HepG2 (cell line): Measurements from ENCODE around the gene HSP90AB1. TPM values are rescaled to one million over a fixed set of nuclear protein-coding genes. Genes with fewer than 3 reads are reported as not detected.

ENCODE experiments used
- ATF6 ChIP-seq: sonication (generic); formaldehyde crosslinking; conservative IDR thresholded peaks from 2 replicates; pipeline ENCODE4 v1.4.0; 2020; ENCODE audit warnings: missing genetic modification reagents
- CBX2 ChIP-seq, 2 experiments: fragments of 200-600 bp in 1 of 2; sonication (generic); formaldehyde crosslinking in 1 of 2; IDR thresholded peaks; 2 replicates each; pipeline versions ENCODE4 v1.7.0 to v1.8.1; 2018 to 2022; ENCODE audit warnings: low read depth in 2 of 2, low read length in 1 of 2, mild to moderate bottlenecking in 1 of 2, missing genetic modification reagents in 1 of 2
- ETS1 ChIP-seq: sonication (generic); formaldehyde crosslinking; IDR thresholded peaks from 2 replicates; pipeline ENCODE4 v1.4.0; 2020; ENCODE audit warnings: missing genetic modification reagents
- FOXC1 ChIP-seq: sonication (generic); formaldehyde crosslinking; IDR thresholded peaks from 2 replicates; pipeline ENCODE4 v1.8.0; 2022; ENCODE audit warnings: mild to moderate bottlenecking, missing genetic modification reagents, borderline replicate concordance
- KDM5B ChIP-seq: sonication (generic); formaldehyde crosslinking; IDR thresholded peaks from 2 replicates; pipeline ENCODE4 v1.4.0; 2020; ENCODE audit warnings: missing genetic modification reagents, mild to moderate bottlenecking, borderline replicate concordance
- RFX1 ChIP-seq: fragments of 450-650 bp; IDR thresholded peaks from 2 replicates; pipeline ENCODE4 v1.6.1; 2017
- RFX5 ChIP-seq: IDR thresholded peaks from 2 replicates; pipeline ENCODE4 v1.6.1; 2011; ENCODE audit warnings: low read depth, low read length, improper control_type of control experiment
- SETDB1 ChIP-seq: sonication (generic); formaldehyde crosslinking; IDR thresholded peaks from 2 replicates; pipeline ENCODE4 v1.5.1; 2020; ENCODE audit warnings: missing genetic modification reagents, mild to moderate bottlenecking, borderline replicate concordance
- SIX4 ChIP-seq: sonication (generic); formaldehyde crosslinking; IDR thresholded peaks from 2 replicates; pipeline ENCODE4 v1.4.0; 2020; ENCODE audit warnings: missing genetic modification reagents
- SNAI1 ChIP-seq: sonication (generic); formaldehyde crosslinking; IDR thresholded peaks from 2 replicates; pipeline ENCODE4 v1.5.0; 2020; ENCODE audit warnings: mild to moderate bottlenecking, missing genetic modification reagents, borderline replicate concordance
- SOX13 ChIP-seq, 3 experiments: fragments of 450-650 bp in 1 of 3; sonication (generic) in 1 of 3; formaldehyde crosslinking in 1 of 3; IDR thresholded peaks in 2 of 3; conservative IDR thresholded peaks in 1 of 3; 2 replicates each; pipeline versions ENCODE4 v1.5.0 to v1.6.1; 2016 to 2020; ENCODE audit warnings: antibody characterized with exemption in 1 of 3, mild to moderate bottlenecking in 1 of 3, missing compliant biosample characterization in 1 of 3, missing genetic modification reagents in 1 of 3, moderate library complexity in 1 of 3
- SP2 ChIP-seq: sonication (generic); formaldehyde crosslinking; IDR thresholded peaks from 2 replicates; pipeline ENCODE4 v1.5.1; 2020; ENCODE audit warnings: mild to moderate bottlenecking, missing genetic modification reagents
- TBX2 ChIP-seq: sonication (generic); formaldehyde crosslinking; IDR thresholded peaks from 2 replicates; pipeline ENCODE4 v1.5.0; 2020; ENCODE audit warnings: missing genetic modification reagents, mild to moderate bottlenecking, borderline replicate concordance
- ZFP37 ChIP-seq: sonication (generic); formaldehyde crosslinking; IDR thresholded peaks from 2 replicates; pipeline ENCODE4 v1.4.0; 2020; ENCODE audit warnings: missing genetic modification reagents, borderline replicate concordance
- ZMAT3 ChIP-seq: sonication (generic); formaldehyde crosslinking; conservative IDR thresholded peaks from 2 replicates; pipeline ENCODE4 v1.7.0; 2021; ENCODE audit warnings: missing genetic modification reagents
- ZMYM2 ChIP-seq: sonication (generic); formaldehyde crosslinking; IDR thresholded peaks from 2 replicates; pipeline ENCODE4 v1.8.0; 2022; ENCODE audit warnings: mild to moderate bottlenecking, missing genetic modification reagents
- ZNF251 ChIP-seq: sonication (generic); formaldehyde crosslinking; IDR thresholded peaks from 2 replicates; pipeline ENCODE4 v1.9.0; 2021; ENCODE audit warnings: mild to moderate bottlenecking, missing genetic modification reagents
- ZNF747 ChIP-seq: sonication (generic); formaldehyde crosslinking; IDR thresholded peaks from 2 replicates; pipeline ENCODE4 v1.8.1; 2023; ENCODE audit warnings: missing genetic modification reagents, mild to moderate bottlenecking, borderline replicate concordance
- polyA plus RNA-seq, 8 experiments: library from polyadenylated mRNA; depleted of rRNA in 3 of 8; stranded (reverse) in 7 of 8; unstranded in 1 of 8; fragments of >200 nt; fragmentation: Illumina TruSeq in 4 of 8; extraction: Trizol in 4 of 8; gene quantifications; 2 replicates each; pipeline versions ENCODE4 v1.2.1 to v1.2.3, GENCODE V29; 2011 to 2016; ENCODE audit warnings: low read depth in 4 of 8, missing spikeins in 1 of 8, mixed read lengths in 1 of 8; ENCODE audit not compliant: insufficient read depth in 1 of 8
- total RNA-seq, 5 experiments: library from RNA; depleted of rRNA; stranded (reverse); fragments of >200 nt; fragmentation: Illumina TruSeq; extraction: Trizol; gene quantifications; 2 replicates each; pipeline ENCODE4 v1.2.3, GENCODE V29; 2016; ENCODE audit warnings: low read depth in 1 of 5
- TF ChIP-seq, protein P1 (sequence below): sonication (generic); formaldehyde crosslinking; IDR thresholded peaks from 2 replicates; pipeline ENCODE4 v1.4.0; 2020; ENCODE audit warnings: missing genetic modification reagents
- TF ChIP-seq, protein P2 (sequence below): sonication (generic); formaldehyde crosslinking; IDR thresholded peaks from 2 replicates; pipeline ENCODE4 v1.5.1; 2020; ENCODE audit warnings: mild to moderate bottlenecking, missing genetic modification reagents, moderate library complexity

The HSP90AB1 gene
- total and polyA plus RNA-seq, 2 of the 13 experiments (the other 11 are each of a cell fraction or from before 2014, with no cell fraction given) = 1,325 to 1,472 TPM

DNA sequence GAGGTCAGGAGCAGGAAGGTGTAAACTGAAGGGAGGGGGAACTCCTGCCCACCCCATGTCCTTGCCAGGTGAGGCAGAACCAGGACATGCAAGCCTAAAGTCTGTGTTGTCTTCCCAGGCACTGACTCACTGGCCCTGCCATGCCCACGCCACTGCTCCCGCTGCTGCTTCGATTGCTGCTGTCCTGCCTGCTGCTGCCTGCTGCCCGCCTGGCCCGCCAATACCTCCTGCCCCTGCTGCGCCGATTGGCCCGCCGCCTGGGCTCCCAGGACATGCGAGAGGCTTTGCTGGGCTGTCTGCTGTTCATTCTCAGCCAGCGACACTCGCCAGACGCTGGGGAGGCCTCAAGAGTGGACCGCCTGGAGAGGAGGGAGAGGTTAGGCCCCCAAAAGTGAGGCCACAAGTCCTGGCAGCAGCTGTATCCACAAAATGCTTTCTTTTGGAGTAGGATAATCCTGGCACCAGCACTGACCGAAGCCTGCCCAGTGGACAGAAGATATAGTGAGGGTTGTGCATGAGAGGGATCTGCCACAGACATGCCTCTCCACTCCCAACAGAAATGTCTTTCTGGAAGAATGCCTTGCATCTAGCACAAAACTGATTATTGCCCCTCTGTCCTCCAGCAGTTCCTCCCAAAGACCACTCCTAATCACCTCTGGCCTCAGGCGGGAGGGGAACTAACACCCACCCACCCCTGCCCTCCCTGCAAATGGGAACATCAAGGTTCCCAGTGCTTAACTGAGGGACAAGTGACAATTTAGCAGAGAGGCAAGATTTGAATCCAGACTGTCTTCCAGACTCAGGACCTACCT lies 29.4 kb upstream of the HSP90AB1 start (continued):
- TF ChIP-seq ZMAT3 (CRISPR knock-in tag) (peak; percentile 90), SP2 (CRISPR knock-in tag) (0 out of 2 replicates have a peak, but pooled peaks have one; percentile 11), SIX4 (CRISPR knock-in tag) (0 out of 2 replicates have a peak, but pooled peaks have one; percentile 33), CBX2 (IDR thresholded peaks at IDR 0.05; ENCODE audit: low read depth, low read length) (no peak), CBX2 (CRISPR knock-in tag; IDR thresholded peaks at IDR 0.05; ENCODE audit: low read depth) (peak; percentile 64; the same call in 1 of the 2 replicates), RFX5 (no peak), SETDB1 (no peak), ZFP37 (CRISPR knock-in tag) (no peak), FOXC1 (CRISPR knock-in tag) (0 out of 2 replicates have a peak, but pooled peaks have one; percentile 33), TBX2 (CRISPR knock-in tag) (peak; percentile 71; the same call in 1 of the 2 replicates), ATF6 (CRISPR knock-in tag) (no peak), ETS1 (CRISPR knock-in tag) (no peak), ZMYM2 (CRISPR knock-in tag) (no peak), SNAI1 (CRISPR knock-in tag) (no peak), SOX13 (IDR thresholded peaks at IDR 0.05) (no peak), SOX13 (CRISPR knock-in tag; conservative IDR thresholded peaks at IDR 0.05 in 1 of 2, IDR thresholded peaks at IDR 0.05 in 1 of 2) (no peak), RFX1 (no peak), KDM5B (CRISPR knock-in tag) (peak; percentile 92), ZNF747 (CRISPR knock-in tag) (peak; percentile 73), ZNF251 (CRISPR knock-in tag) (no peak)
- TF ChIP-seq, protein P1, sequence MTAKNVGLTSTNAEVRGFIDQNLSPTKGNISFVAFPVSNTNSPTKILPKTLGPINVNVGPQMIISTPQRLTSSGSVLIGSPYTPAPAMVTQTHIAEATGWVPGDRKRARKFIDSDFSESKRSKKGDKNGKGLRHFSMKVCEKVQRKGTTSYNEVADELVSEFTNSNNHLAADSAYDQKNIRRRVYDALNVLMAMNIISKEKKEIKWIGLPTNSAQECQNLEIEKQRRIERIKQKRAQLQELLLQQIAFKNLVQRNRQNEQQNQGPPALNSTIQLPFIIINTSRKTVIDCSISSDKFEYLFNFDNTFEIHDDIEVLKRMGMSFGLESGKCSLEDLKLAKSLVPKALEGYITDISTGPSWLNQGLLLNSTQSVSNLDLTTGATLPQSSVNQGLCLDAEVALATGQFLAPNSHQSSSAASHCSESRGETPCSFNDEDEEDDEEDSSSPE (CRISPR knock-in tag) = 0 out of 2 replicates have a peak, but pooled peaks have one; percentile 50
- TF ChIP-seq, protein P2, sequence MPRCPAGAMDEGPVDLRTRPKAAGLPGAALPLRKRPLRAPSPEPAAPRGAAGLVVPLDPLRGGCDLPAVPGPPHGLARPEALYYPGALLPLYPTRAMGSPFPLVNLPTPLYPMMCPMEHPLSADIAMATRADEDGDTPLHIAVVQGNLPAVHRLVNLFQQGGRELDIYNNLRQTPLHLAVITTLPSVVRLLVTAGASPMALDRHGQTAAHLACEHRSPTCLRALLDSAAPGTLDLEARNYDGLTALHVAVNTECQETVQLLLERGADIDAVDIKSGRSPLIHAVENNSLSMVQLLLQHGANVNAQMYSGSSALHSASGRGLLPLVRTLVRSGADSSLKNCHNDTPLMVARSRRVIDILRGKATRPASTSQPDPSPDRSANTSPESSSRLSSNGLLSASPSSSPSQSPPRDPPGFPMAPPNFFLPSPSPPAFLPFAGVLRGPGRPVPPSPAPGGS = 0 out of 2 replicates have a peak, but pooled peaks have one; percentile 47
